ENCODE data around the gene TRMT61B.

The TRMT61B gene

GRCh38 chr2:28833740-28834470, 36.2 kb downstream of the TRMT61B start:
- no peak overlapping the region for H3K4me3 ChIP-seq
- no peak for DNase-seq
- H3K36me3 ChIP-seq, result no peaks in the 10 kb centered on the region
- no peaks in the 10 kb centered on the region for H3K27me3 ChIP-seq
- H3K4me1 ChIP-seq, result no peaks in the 10 kb centered on the region
- no peaks in the 10 kb centered on the region for H3K9me3 ChIP-seq
- no peak overlapping the region for H3K27ac ChIP-seq
- intact Hi-C loops (cut with DNase I; ENCODE audit: low total_unique reads), result no loop called here
- no peak for TF ChIP-seq CTCF (IDR thresholded peaks at IDR 0.05)

- Histone ChIP-seq H3K4me3 (no peak overlapping the region), H3K36me3 (no peaks in the 10 kb centered on the region), H3K9me3 (no peaks in the 10 kb centered on the region), H3K4me1 (no peaks in the 10 kb centered on the region), H3K27me3 (no peaks in the 10 kb centered on the region), H3K27ac (no peak overlapping the region)
- no peak for DNase-seq
- intact Hi-C loops (cut with DNase I; ENCODE audit: low total_unique reads), result no loop called here
- no peak for TF ChIP-seq CTCF (IDR thresholded peaks at IDR 0.05)
Observed at GRCh38 chr2:28828382-28828781, 41.7 kb downstream of the TRMT61B start.

- Histone ChIP-seq H3K27me3 (no peaks in the 10 kb centered on the region), H3K9me3 (no peaks in the 10 kb centered on the region), H3K4me1 (no peaks in the 10 kb centered on the region), H3K36me3 (no peaks in the 10 kb centered on the region), H3K27ac (no peak overlapping the region), H3K4me3 (no peak overlapping the region)
- intact Hi-C loops (cut with DNase I; ENCODE audit: low total_unique reads), result no loop called here
- DNase-seq, result no peak
- TF ChIP-seq CTCF (IDR thresholded peaks at IDR 0.05), result no peak
Observed at GRCh38 chr2:28824870-28825269, 45.2 kb downstream of the TRMT61B start.

GRCh38 chr2:28824207-28824606, 45.9 kb downstream of the TRMT61B start:
- no peaks in the 10 kb centered on the region for H3K4me1 ChIP-seq
- TF ChIP-seq CTCF (IDR thresholded peaks at IDR 0.05), result no peak
- H3K27me3 ChIP-seq, result no peaks in the 10 kb centered on the region
- H3K4me3 ChIP-seq, result no peak overlapping the region
- no peak overlapping the region for H3K27ac ChIP-seq
- no peaks in the 10 kb centered on the region for H3K36me3 ChIP-seq
- intact Hi-C loops (cut with DNase I; ENCODE audit: low total_unique reads), result no loop called here
- no peak for DNase-seq
- H3K9me3 ChIP-seq, result no peaks in the 10 kb centered on the region

- H3K27me3 ChIP-seq, result no peaks in the 10 kb centered on the region
- no peak for DNase-seq
- H3K4me1 ChIP-seq, result no peaks in the 10 kb centered on the region
- H3K36me3 ChIP-seq, result no peaks in the 10 kb centered on the region
- no peak overlapping the region for H3K27ac ChIP-seq
- no peaks in the 10 kb centered on the region for H3K9me3 ChIP-seq
- H3K4me3 ChIP-seq, result no peak overlapping the region
- no peak for TF ChIP-seq CTCF (IDR thresholded peaks at IDR 0.05)
- intact Hi-C loops (cut with DNase I; ENCODE audit: low total_unique reads), result no loop called here
Observed at GRCh38 chr2:28822036-28822435, 48.1 kb downstream of the TRMT61B start.
